HG03571 (cell line): ENCODE measurements around the gene CR1.
"Not testable (repeated sequence)": the region's sequence is repeated elsewhere in the genome, so short reads cannot be mapped to it uniquely, and the experiment has no call there.

ENCODE experiments used
- ATAC-seq: cut with Tn5 transposase; IDR thresholded peaks from one replicate; pipeline ENCODE4 v1.9.1; 2021; ENCODE audit not compliant: unreplicated experiment

The CR1 gene

DNA sequence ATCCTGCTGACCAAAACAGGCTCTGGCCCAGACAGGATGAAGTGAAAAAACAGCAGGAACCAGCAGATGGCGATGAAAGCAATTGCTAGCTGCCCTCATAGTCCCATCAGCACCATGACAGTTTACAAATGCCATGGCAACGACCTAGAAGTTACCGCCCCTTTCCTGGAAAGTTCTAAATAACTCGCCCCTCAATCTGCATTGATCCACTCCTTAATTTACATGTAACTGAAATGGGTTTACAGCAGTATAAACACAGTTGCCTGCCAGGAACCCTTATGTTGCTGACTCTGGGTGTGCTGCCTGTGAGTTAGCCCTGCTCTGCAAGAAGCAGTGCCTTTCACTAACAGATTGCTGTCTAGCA lies 83.5 kb downstream of the CR1 start:
- ATAC-seq: peak; percentile 83

DNA sequence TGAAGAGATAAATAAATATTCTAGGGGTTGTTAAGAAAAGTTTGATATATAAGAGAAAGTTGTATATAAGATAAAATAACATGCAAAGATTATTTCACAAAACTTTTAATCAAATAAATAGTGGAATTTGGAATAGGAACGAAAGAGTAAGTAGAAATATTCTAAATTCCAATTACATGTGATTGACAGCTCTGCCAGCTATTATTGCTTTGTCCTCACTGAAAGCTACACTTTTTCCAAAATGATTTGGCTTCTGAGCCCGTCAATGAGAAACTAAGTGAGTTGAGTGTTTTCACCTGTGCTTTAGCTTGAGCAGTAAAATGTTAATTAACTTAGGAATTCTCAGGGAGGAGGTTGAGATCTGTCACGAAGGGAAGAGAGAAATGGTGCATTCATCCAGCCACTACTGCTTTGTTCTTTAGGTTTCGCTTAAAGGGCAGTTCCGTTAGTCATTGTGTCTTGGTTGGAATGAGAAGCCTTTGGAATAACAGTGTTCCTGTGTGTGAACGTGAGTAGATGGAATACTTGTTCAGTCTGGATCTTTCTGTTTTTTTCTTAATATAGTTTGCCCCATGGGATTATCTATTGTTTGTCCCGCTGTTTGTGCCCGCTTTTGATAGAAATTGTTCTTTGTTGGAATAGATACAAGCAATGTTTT lies 85.7 kb downstream of the CR1 start:
- no peak for ATAC-seq

DNA sequence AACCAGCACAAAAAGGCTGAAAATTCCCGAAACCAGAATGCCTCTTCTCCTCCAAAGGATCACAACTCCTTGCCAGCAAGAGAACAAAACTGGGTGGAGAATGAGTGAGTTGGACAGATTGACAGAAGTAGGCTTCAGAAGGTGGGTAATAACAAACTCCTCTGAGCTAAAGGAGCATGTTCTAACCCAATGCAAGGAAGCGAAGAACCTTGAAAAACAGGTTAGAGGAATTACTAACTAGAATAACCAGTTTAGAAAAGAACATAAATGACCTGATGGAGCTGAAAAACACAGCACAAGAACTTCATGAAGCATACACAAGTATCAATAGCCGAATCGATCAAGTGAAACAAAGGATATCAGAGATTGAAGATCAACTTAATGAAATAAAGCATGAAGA lies 93.5 kb downstream of the CR1 start:
- not testable (repeated sequence) for ATAC-seq

DNA sequence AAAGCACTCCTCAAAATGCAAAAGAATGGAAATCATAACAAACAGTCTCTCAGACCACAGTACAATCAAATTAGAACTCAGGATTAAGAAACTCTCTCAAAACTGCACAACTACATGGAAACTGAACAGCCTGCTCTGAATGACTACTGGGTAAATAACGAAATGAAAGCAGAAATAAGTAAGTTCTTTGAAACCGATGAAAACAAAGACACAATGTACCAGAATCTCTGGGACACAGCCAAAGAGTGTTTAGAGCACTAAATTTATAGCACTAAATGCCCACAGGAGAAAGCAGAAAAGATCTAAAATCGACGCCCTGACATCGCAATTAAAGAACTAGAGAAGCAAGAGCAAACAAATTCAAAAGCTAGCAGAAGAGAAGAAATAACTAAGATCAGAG lies 95.2 kb downstream of the CR1 start:
- ATAC-seq: not testable (repeated sequence)

DNA sequence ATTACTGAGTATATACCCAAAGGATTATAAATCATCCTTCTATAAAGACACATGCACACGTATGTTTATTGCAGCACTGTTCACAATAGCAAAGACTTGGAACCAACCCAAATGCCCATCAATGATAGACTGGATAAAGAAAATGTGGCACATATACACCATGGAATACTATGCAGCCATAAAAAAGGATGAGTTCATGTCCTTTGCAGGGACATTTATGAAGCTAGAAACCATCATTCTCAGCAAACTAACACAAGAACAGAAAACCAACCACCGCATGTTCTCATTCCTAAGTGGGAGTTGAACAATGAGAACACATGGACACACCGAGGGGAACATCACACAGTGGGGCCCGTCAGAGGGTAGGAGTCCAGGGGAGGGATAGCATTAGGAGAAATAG lies 98.1 kb downstream of the CR1 start:
- ATAC-seq: not testable (repeated sequence)

DNA sequence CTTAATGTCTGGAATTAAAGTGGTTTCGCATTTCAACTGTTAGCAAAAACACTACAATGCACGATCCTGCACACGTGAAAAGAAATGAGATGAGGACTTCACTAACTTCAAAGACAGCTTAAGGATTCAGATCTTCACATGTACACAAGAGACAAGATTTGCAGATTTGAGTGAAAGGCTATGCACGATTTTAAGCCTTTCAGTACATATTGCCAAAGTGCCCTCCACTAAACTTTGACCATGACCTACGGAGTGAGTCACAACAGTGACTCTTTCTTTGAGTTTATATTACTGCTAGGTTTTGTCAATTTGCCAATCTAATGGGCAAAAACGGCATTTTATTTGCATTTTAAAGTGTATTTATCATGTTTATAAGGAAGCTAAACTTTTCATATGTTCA lies 107.8 kb downstream of the CR1 start:
- ATAC-seq: no peak

DNA sequence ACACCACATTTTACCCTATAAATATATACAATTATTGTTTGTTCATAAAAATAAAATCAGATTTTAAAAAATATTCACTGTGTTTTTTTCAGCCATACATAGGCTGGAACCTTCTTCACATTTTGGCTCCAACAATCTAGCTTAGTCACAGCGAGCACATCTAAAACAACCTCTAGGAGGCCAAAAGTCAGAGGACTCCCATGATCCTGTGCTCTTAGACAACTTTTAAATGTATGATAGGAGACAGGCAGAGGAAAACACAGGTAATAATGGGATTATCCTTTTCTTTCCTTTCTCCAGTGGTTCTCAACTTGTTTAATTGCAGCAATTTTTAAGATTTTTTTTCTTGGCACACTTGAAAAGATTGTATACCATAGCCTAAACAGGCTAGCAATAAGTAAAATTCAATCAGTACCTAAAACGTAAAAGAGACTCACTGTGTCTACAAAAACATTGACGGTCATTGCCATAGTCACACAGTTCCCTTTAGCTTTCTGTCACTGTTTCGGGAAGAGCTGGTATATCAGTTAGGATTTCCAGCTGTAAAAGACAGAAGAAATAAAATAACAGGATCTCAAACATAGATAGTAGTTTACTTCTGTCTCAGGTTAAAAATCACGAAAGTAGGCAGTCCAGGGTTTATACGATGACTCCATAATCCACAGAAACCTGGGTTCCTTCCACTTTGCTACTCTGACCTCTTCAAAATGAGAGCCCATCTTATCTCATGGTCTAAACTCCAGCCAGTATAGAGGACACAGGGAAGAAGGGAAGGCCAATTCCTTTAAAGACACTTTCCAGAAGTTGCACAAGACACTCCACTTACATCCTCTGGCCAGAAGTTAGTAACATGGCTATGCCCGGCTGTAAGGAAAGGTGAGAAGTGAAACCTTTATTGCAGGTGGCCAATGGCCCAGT lies 109.7 kb downstream of the CR1 start:
- ATAC-seq: no peak

DNA sequence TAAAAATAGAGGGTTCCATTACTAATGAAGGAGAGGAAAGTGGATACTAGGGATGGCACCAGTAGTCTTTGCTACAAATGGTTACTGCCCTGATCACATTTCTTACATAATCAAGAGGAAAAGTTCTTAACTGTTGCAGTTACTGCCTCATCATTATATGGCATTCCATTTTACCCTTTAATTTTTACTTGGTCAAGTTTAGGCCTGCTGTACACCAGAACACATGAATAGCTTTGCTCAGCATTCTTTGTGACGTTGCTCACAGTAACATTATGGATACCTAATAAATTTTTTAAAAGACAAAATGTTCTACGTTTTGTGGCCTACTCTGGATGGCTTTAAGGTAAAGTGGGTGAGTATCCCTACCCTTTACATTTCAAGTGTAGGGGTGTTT lies 110.4 kb downstream of the CR1 start:
- ATAC-seq: no peak

DNA sequence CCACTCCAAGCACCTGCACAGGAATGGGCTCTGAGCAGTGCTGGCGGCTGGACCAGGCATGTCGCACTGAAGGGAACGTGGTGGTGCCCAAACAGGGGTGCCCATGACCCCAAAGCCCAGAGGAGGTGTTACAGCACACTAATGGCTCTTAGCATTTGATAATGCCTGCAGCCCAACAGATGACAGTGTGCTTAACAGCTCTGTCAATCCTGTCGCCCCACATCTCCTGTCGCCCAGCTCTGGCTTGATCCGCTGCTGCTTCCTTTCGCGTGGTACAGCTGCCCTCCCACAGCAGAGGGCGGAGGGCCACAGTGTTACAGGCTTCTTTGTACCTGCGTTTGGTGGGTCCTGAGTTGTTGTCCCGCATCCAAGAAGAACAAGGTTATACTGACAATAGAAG lies 116.8 kb downstream of the CR1 start:
- no peak for ATAC-seq

DNA sequence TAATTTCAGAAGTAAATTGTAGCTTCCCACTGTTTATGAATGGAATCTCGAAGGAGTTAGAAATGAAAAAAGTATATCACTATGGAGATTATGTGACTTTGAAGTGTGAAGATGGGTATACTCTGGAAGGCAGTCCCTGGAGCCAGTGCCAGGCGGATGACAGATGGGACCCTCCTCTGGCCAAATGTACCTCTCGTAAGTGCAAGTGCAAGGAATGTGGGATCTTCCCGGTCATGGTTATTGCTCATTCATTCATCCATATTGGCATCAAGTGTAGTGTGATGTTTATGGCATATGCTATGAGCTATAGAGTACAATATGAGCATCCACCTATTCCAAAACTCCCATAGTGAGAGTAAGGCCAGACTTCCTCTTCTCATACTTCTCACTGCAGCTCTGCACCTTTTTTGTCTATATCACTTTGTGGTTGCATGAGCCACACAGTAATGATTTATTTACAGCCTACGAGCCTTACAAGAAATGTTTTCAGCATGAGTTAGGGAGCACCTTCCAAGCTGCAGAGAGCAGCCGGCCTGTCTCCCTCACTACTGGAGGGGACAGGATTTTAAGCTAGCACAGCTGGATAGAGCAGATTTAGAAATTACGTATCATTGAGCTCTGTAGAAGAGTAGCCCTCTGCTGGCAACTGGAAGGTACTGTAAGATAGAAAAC lies 124.0 kb downstream of the CR1 start:
- peak; percentile 89 for ATAC-seq

DNA sequence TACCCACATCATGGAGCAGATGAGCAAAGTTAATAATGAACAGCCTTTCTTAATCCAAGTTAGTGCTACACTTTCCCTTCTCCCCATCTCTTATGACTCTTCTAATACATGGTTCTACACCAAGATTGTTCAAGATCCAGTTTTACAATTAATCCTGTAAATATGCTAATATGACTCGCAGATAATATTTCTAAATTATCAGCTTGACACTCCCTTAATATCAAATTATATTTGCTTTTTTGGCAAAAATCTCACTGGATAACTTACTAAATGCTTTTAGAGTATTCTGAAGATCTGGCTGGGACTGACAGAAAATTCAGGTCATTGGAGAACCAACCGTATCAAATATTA lies 124.6 kb downstream of the CR1 start:
- no peak for ATAC-seq

DNA sequence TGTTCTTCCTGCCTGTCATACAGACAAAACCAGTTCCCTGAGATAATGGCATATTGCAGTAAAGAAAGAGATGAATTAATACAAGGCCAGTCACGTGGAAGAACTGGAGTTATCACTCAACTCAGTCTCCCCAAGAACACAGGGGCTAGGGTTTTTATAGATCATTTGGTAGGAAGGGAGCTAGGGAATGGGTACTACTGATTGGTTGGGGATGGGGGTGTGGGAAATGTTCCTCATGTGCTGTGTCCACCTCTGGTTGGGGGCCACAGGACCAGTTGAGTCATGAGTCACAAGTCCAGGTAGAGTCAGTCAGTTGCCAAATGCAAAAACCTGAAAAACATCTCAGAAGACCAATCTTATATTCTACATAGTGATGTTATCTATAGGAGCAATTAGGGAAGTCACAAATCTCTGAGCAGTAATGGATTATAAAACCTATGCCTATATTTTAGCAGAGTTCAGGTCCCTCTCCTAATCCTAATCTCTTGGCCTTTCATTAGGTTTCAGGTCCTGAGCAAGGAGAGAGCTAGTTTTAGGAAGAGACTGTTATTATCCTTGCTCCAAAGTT lies 129.6 kb downstream of the CR1 start:
- not testable (repeated sequence) for ATAC-seq

DNA sequence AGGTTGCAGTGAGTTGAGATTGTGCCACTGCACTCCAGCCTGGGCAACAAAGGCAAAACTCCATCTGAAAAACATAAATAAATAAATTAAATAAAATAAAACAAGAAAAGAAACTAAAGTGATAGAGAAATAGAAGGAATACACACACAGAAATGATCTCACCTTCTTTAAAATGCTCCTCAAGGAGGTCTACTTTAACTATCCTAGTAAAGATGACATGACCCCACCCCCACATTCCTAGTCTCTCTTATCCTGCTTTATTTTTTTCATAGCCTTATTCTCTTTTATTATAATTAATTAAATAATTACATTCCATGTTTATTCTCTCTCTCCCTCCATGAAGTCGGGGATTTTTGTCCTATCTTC lies 131.0 kb downstream of the CR1 start:
- no peak for ATAC-seq

DNA sequence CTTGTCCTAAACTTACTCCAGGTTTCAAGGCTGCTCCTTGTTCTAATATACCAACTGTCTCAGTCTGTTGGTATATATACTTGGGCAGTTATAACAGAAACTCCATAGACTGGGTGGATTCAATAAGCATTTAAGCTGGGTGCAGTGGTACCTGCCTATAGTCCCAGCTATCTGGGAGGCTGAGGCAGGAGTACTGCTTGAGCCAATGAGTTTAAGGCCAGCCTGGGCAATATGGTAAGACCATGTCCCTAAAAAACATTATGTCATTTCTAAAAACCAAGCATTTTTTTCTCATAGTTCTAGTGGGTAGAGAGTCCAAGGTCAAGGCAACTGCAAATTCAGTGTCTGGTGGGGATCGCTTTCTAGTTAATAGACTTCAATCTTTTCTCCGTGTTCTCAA lies 131.5 kb downstream of the CR1 start:
- ATAC-seq: no peak

DNA sequence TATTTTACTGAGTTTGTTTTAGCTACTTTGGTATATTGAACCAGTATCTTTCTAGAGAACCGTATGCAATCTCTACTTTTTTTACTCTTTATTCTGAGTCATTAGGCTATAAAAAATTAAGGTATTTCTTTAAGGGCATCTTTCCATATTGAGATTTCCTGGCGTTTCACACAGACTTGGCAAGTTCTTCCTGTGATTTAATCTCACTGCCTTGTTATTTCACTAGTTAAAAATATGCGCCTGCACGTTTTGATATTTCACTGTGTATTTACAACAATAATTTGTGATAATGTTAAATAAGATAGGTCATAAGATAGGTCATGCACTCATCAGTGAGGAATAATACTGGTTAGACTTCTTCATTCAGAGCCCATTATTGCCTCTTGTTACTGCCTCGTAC lies 132.8 kb downstream of the CR1 start:
- no peak for ATAC-seq

DNA sequence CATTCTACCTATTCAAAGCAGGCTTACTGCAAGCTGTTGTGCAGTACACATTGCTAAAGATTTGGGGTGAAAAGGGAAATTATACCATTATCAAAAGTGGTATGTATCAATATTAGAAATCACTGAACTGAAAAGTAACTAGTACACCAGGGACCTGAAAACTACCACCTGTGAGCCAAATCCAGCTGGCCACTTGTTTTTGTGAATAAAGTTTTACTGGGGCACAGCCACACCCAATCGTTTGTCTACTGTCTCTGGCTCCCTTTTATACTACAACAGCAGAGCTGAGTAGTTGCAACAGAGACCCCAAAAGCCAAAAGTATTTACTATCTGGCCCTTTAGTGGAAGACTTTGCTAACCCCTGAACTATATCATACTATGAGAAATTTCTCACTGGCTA lies 135.2 kb downstream of the CR1 start:
- no peak for ATAC-seq

DNA sequence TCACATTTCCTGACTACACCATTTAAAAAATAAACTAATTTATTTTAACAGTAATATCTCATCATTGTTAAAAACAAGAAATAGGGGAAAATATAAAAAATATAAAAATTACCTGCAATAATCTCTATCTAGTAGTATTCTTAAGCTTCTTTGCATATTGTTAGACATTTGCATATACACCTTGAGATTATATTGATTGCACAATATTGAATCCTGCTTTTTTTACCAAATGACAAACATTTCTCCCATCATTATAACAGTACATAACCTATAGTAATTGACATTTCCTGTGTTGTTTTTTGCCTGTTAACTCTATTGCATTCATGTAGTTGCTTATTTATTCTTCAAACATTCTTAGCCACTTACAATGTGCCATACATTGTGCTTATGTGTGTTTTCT lies 137.3 kb downstream of the CR1 start:
- no peak for ATAC-seq

DNA sequence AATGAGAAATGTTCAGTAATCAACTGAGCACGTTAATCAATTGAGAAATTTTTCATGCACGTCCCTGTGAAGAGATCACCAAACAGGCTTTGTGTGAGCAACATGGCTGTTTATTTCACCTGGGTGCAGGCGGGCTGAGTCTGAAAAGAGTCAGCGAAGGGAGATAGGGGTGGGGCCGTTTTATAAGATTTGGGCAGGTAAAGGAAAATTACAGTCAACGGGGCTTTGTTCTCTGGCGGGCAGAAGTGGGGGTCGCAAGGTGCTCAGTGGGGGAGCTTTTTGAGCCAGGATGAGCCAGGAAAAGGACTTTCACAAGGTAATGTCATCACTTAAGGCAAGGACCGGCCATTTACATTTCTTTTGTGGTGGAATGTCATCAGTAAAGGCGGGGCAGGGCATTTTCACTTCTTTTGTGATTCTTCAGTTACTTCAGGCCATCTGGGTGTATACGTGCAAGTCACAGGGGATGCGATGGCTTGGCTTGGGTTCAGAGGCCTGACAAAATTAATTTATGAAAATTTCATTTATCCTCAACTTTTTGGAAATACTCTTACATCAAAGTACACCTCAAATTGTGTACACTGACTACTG lies 137.8 kb downstream of the CR1 start:
- not testable (repeated sequence) for ATAC-seq

DNA sequence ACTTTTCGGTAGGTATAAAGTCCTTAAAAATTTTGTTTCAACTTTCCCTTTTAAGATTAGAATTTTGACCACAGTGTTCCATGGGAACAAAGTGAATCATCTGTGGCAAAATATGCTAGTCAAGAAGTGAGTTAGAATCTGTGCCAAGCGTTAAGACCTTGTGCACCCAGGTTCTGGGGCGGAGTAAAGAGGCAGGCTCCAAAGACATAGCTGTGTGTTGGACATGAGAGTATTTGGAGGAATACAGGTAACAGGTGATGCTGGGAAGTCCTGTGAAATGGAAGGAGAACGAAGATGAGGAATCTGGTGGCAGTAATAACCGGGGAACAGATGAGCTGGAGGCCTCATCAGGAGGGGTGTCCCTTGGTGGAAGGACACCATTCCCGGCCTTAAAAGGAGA lies 138.3 kb downstream of the CR1 start:
- not testable (repeated sequence) for ATAC-seq

DNA sequence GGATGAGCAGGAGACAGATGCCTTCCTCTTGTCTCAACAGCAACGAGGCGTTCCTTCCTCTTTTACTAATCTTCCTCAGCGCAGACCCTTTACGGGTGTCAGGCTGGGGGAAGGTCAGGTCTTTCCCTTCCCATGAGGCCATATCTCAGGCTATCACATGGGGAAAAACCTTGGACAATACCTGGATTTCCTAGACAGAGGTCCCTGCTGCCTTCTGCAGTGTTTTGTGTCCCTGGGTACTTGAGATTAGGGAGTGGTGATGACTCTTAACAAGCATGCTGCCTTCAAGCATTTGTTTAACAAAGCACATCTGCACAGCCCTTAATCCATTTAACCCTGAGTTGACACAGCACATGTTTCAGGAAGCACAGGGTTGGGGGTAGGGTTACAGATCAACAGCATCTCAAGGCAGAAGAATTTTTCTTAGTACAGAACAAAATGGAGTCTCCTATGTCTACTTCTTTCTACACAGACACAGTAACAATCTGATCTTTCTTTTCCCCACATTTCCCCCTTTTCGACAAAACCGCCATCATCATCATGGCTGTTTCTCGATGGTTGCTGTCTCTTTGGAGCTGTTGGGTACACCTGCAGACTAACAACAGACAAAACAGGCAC lies 139.7 kb downstream of the CR1 start:
- ATAC-seq: not testable (repeated sequence)
